ENCODE results near the gene KCNG2. TPM values are rescaled to one million over a fixed set of nuclear protein-coding genes. Genes with fewer than 3 reads are reported as not detected.

The KCNG2 gene
- polyA plus RNA-seq, 1 of the 3 experiments (the other 2 are of a cell fraction) = not detected

DNA sequence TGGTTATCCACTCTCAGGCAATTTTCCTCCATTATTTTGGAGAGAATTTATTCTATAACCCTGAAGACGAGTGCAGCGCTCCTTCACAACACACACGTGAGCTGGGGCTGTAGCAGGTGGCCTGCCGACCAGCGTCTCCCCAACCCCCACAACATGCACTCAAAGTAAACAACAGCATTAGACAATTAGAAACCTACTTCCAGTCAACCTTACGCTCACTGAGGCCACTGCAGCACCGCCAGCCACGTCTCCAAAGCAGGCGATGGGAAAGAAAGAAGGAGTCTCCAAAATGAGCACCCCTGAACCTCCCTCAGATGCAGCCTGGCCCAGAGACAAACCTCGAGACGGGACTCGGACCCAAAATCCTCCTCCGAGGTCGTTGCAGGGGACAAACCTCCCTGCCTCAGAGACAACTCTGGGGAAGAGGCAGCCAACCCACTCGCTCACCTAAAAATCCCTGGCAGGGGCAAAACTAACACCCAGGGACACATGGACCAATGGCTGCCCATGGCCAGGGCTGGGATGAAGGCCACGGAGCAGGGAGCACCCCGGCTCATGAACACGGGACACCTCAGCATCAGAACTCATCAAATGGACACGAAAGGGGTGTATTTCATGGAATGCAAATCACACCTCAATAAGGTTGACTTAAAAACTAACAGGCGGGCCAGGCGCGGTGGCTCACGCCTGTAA is 151.1 kb downstream of the KCNG2 start (continued):
- TF ChIP-seq MXI1 (IDR thresholded peaks at IDR 0.05; ENCODE audit: low read depth, low read length) (no peak), RAD21 (IDR thresholded peaks at IDR 0.05; ENCODE audit: low read length) (no peak), CHD2 (IDR thresholded peaks at IDR 0.05; ENCODE audit: low read length, partially characterized antibody) (no peak), EP300 (IDR thresholded peaks at IDR 0.05; ENCODE audit: borderline replicate concordance in 1 of 2, low read depth in 1 of 2, low read length in 1 of 2) (no peak), SIN3A (IDR thresholded peaks at IDR 0.05; ENCODE audit: borderline replicate concordance, low read depth, low read length) (no peak)

Other genes with a start within 250 kb of the KCNG2 start
- 11.9 and 15.6 TPM in 2 replicates for gene CTDP1, start 118.1 kb upstream of the KCNG2 start, polyA plus RNA-seq (2012; rRNA removed)
- gene SLC66A2, start 153.7 kb downstream of the KCNG2 start, polyA plus RNA-seq (2012; rRNA removed) = 14.5 and 14.9 TPM in 2 replicates
- 7.4 and 8.4 TPM in 2 replicates for gene HSBP1L1, start 166.7 kb downstream of the KCNG2 start, polyA plus RNA-seq (2012; rRNA removed)
- gene TXNL4A, start 190.6 kb downstream of the KCNG2 start, polyA plus RNA-seq (2012; rRNA removed) = 86.9 and 158 TPM in 2 replicates
- 51.4 and 57.6 TPM in 2 replicates for gene RBFA, start 236.5 kb downstream of the KCNG2 start, polyA plus RNA-seq (2012; rRNA removed)

All from SK-N-SH (cell line).